Muscle of arm (tissue), 12 donors: ENCODE measurements around the gene LIN7C. TPM values are rescaled to one million over a fixed set of nuclear protein-coding genes. Genes with fewer than 3 reads are reported as not detected.

ENCODE experiments used
- DNase-seq: peaks from one replicate; pipeline ENCODE4 v3.0.0-alpha.2; 2013
- polyA plus RNA-seq, 12 donors: library from polyadenylated mRNA; unstranded; fragments of 120-200 nt; gene quantifications; one replicate each; pipeline ENCODE4 v1.2.1, GENCODE V29; 2013; ENCODE audit not compliant: insufficient read length in 12 of 12

The LIN7C gene
- polyA plus RNA-seq, 12 donors, result 10.4 to 17.9 (median 14.8) TPM; not detected in 1

- DNase-seq, result no peak
Observed at GRCh38 chr11:27513389-27513788, 6.8 kb upstream of the LIN7C start.

DNA sequence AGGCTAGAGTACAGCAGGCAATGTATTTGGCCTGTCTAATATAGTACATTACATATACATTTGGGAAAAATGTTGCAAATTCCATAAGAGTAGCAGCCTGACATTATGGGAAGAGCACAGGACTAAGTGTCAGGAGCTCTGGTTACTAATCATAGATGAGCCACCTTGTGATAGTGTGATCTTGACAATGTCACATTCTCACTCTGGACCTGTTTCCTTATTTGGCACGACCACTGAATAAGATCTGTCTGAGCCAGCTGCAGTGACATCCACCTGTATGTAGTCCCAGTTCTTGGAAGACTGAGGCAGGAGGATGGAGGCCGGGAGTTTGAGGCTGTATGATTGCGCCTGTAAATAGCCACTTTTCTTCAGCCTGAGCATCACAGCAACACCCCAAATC, 5.7 kb upstream of the LIN7C start:
- DNase-seq, result no peak

- no peak for DNase-seq
Observed at GRCh38 chr11:27509908-27510307, 3.3 kb upstream of the LIN7C start.

- DNase-seq, result no peak
Observed at GRCh38 chr11:27507557-27508322, 1.2 kb upstream of the LIN7C start.

- peak; percentile 11 for DNase-seq
Observed at GRCh38 chr11:27505781-27506180, 788 bp downstream of the LIN7C start.

- DNase-seq, result no peak
Observed at GRCh38 chr11:27504205-27504604, 2.4 kb downstream of the LIN7C start.

GRCh38 chr11:27501100-27501499, 5.5 kb downstream of the LIN7C start:
- no peak for DNase-seq

- no peak for DNase-seq
Observed at GRCh38 chr11:27497911-27498310, 8.7 kb downstream of the LIN7C start.

- DNase-seq, result peak; percentile 15
Observed at GRCh38 chr11:27497284-27497866, 9.2 kb downstream of the LIN7C start.

- no peak for DNase-seq
Observed at GRCh38 chr11:27496461-27496860, 10.1 kb downstream of the LIN7C start.

DNA sequence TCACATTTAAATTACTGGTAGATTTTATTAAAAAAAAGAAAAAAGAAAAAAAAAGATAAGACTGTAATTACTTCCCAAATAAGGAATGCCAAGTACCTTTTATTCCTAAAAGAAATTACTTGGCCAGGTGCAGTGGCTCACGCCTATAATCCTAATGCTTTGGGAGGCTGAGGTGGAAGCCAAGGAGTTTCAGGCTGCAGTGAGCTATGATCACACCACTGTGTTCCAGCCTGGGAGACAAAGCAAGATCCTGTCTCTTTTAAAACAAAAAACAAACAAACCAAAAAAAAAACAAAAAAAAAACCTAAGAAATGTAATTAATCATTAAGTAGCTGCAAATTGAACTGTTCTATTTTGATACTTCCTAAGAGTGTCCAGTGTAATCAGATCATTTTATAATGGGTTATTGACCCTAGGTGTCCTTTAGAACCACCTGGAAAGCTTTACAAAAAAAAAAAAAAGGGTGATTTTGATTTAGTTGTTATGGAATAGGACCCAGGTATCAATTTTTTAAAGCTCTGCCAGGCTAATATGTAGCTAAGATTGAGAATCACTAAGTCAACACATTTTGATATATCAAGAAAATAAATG, 10.8 kb downstream of the LIN7C start:
- DNase-seq, result no peak

- DNase-seq, result no peak
Observed at GRCh38 chr11:27489092-27489491, 17.5 kb downstream of the LIN7C start.

GRCh38 chr11:27487706-27488105, 18.9 kb downstream of the LIN7C start:
- DNase-seq, result peak; percentile 11

DNA sequence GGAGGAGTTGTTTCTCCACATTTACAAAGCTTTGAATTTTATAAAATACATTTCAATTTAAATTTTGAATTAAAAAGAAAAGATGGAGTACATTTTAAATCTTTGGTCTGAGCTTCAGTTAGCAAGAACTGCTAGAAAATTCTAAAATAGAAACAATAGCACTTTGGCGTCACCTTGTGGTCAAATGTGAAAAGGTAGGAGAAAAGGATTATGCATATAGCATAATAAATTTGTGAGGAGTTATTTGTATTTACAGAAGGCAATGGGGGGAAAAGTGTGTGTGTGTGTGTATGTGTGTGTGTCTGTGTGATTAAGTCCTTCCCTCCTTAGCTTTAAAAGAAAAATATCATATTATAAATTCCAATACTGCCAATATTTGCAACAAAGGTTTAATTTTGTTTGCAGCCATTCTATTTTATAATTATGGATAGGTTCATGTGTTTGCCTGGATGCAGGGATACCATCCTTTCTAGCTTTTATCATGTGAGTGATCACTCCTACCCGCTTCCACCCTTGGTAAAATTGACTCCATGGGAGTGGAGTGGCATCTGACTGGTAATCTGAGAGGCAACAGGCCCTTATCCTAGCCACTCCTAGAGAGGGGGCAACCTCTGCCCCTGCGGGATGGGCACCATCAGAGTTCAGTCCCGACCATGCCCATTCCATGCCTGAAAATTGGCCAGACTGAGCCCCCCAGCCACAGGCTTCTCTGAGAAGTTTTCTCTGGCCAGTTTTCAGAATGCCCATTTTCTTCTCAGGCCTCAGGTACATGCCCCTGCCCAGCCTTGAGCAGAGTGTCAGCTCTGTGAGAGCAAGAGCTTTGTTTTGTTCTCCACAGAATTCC, 20.4 kb downstream of the LIN7C start:
- peak; percentile 80 for DNase-seq

GRCh38 chr11:27482793-27483192, 23.8 kb downstream of the LIN7C start:
- no peak for DNase-seq

- no peak for DNase-seq
Observed at GRCh38 chr11:27481992-27482391, 24.6 kb downstream of the LIN7C start.

DNA sequence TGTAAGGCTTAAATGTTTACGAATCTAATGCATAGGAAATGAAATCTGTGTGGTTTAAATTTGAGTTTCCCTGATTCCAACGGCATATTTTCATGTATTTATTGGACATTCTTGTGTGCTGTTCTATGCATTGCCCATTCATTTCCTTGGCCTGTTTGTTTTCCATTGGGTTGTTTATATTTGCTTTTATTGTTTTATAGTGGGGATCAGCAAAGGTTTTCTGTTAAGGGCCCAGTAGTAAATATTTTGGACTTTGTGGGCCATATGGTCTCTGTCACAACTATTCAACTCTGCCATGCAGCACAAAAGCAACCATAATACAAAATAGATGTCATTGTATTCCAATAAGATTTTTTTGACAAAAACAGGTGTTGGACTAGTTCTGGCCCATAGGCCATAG, 28.7 kb downstream of the LIN7C start:
- no peak for DNase-seq

DNA sequence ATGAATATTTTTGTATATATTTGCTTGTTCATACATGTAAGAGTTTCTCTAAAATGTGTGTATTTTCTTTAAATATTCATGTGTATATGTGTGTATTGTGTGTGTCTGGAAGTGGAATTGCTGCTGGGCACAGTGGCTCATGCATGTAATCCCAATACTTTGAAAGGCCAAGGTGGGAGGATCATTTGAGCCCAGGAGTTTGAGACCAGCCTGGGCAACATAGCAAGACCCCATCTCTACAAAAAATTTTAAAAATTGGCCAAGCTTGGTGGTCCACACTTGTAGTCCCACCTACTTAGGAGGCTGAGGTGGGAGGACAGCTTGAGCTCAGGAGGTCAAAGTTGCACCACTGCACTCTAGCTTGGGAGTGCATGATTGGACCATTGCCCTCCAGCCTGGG, 29.3 kb downstream of the LIN7C start:
- DNase-seq, result no peak

DNA sequence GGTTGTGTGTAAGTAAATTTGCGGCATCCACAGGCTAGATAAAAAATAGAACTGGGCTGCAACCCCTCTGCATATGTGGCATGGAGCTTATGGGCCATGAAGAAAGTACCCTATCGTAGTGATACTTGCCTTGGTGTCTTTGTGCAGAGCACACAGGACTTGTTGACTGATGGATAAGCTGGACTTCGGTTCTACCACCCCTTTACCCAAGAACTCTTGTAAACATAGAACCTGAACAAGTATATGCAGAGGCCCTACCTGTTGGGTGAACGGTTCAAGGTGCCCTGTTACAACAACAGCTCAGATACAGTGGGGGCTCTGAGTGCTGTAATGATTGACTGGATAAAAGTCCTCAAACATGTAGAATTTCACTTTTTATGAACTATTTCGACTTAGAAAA, 30.9 kb downstream of the LIN7C start:
- no peak for DNase-seq

DNA sequence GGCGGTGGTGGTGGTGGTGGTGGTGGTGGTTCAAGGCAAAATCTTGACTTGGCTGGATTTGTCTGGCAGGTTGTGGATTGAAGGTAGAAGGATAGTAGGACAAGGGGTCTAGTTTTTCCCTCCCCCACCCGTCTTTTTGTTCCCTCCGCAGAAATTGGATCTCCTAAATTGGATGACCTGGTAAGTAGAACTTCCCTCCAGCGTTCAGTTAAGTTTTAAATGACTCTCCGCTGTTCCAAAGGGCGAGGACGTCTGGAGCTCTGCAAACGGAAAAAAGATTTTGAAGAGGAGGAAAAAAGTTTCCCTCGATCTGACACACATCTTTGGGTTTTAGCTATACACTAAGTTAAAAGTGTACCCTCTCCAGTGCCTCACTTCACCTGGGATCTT, 33.6 kb downstream of the LIN7C start:
- DNase-seq, result peak; percentile 72

- DNase-seq, result peak; percentile 90
Observed at GRCh38 chr11:27472398-27473016, 34.1 kb downstream of the LIN7C start, which contains the start of gene LGR4. LGR4 (minus strand) TSS chr11:27472790; CDS start chr11:27472302, 488 bp downstream.
